Neuronal stem cell (in vitro differentiated cells): Measurements from ENCODE around the gene EPHA5.

Experiments
- DNase-seq: peaks from one replicate; pipeline ENCODE4 v3.0.0-alpha.2; 2013; ENCODE audit warnings: low spot score
- H2AFZ ChIP-seq: one replicate; pipeline ENCODE4 v1.6.1; 2013; ENCODE audit warnings: mild to moderate bottlenecking, low read length, inconsistent platforms
- H2AK5ac ChIP-seq: 2 replicates; pipeline ENCODE4 v1.6.1; 2013; ENCODE audit warnings: low read depth, mild to moderate bottlenecking, inconsistent platforms, low read length, moderate library complexity, mixed read lengths
- H2BK120ac ChIP-seq: 2 replicates; pipeline ENCODE4 v1.6.1; 2013; ENCODE audit warnings: low read depth, mild to moderate bottlenecking, inconsistent platforms, low read length, moderate library complexity, mixed read lengths
- H2BK12ac ChIP-seq: one replicate; pipeline ENCODE4 v1.6.1; 2013; ENCODE audit warnings: low read length, inconsistent platforms
- H2BK15ac ChIP-seq: 2 replicates; pipeline ENCODE4 v1.6.1; 2013; ENCODE audit warnings: mild to moderate bottlenecking, low read length, inconsistent platforms, mixed read lengths
- H2BK5ac ChIP-seq: one replicate; pipeline ENCODE4 v1.6.1; 2013; ENCODE audit warnings: inconsistent platforms, mild to moderate bottlenecking, low read length, moderate library complexity
- H3K14ac ChIP-seq: one replicate; pipeline ENCODE4 v1.6.1; 2013; ENCODE audit warnings: low read length, inconsistent platforms
- H3K18ac ChIP-seq: 2 replicates; pipeline ENCODE4 v1.6.1; 2013; ENCODE audit warnings: low read length, inconsistent platforms
- H3K23ac ChIP-seq: 2 replicates; pipeline ENCODE4 v1.6.1; 2013; ENCODE audit warnings: low read depth, mild to moderate bottlenecking, mixed read lengths, low read length, inconsistent platforms; ENCODE audit not compliant: poor library complexity
- H3K27ac ChIP-seq: replicated peaks from 3 replicates; pipeline ENCODE4 v1.5.1; 2013; ENCODE audit warnings: low read length, inconsistent platforms
- H3K27me3 ChIP-seq, 3 experiments: 2 replicates each; pipeline ENCODE4 v1.6.1; 2013; ENCODE audit warnings: low read length in 3 of 3, mild to moderate bottlenecking in 2 of 3, inconsistent platforms in 1 of 3, low read depth in 1 of 3, mixed read lengths in 1 of 3, moderate library complexity in 1 of 3; ENCODE audit not compliant: control insufficient read depth in 3 of 3, insufficient read depth in 3 of 3
- H3K36me3 ChIP-seq, 2 donors: replicated peaks in 1 of 2; 2 replicates each; pipeline ENCODE4 v1.6.1; 2013; ENCODE audit warnings: low read length in 2 of 2; ENCODE audit not compliant: control insufficient read depth in 2 of 2, insufficient read depth in 2 of 2
- H3K4ac ChIP-seq: 2 replicates; pipeline ENCODE4 v1.6.1; 2013; ENCODE audit warnings: inconsistent platforms, mild to moderate bottlenecking, low read length, moderate library complexity
- H3K4me1 ChIP-seq, 2 donors: 1 replicate in 1 of 2; 2 replicates in 1 of 2; pipeline ENCODE4 v1.6.1; 2013; ENCODE audit warnings: low read length in 2 of 2, low read depth in 1 of 2; ENCODE audit not compliant: control insufficient read depth in 2 of 2, insufficient read depth in 1 of 2
- H3K4me2 ChIP-seq: one replicate; pipeline ENCODE4 v1.6.1; 2013; ENCODE audit warnings: mild to moderate bottlenecking, low read length, inconsistent platforms; ENCODE audit not compliant: insufficient read depth, poor library complexity, severe bottlenecking
- H3K4me3 ChIP-seq, 2 donors: 2 replicates each; pipeline ENCODE4 v1.5.1; 2013; ENCODE audit warnings: low read length in 2 of 2, mild to moderate bottlenecking in 2 of 2, inconsistent platforms in 1 of 2, moderate library complexity in 1 of 2
- H3K79me1 ChIP-seq: one replicate; pipeline ENCODE4 v1.6.1; 2013; ENCODE audit warnings: low read depth, mild to moderate bottlenecking, inconsistent platforms, low read length, moderate library complexity
- H3K9ac ChIP-seq: one replicate; pipeline ENCODE4 v1.6.1; 2013; ENCODE audit warnings: mild to moderate bottlenecking, low read depth, low read length, inconsistent platforms; ENCODE audit not compliant: poor library complexity
- H3K9me3 ChIP-seq, 2 donors: replicated peaks in 1 of 2; 2 replicates each; pipeline versions ENCODE3 to v1.6.1; 2013; ENCODE audit warnings: low read length in 2 of 2, mild to moderate bottlenecking in 2 of 2, inconsistent platforms in 1 of 2, low read depth in 1 of 2, mixed read lengths in 1 of 2, moderate library complexity in 1 of 2; ENCODE audit not compliant: control insufficient read depth in 2 of 2, insufficient read depth in 1 of 2
- H4K8ac ChIP-seq: one replicate; pipeline ENCODE4 v1.6.1; 2013; ENCODE audit warnings: low read depth, mild to moderate bottlenecking, inconsistent platforms, low read length, moderate library complexity
- H4K91ac ChIP-seq: one replicate; pipeline ENCODE4 v1.6.1; 2013; ENCODE audit warnings: low read length, low read depth, mild to moderate bottlenecking, inconsistent platforms; ENCODE audit not compliant: poor library complexity
- WGBS, 2 donors: extraction: QIAGEN DNeasy Blood & Tissue Kit; methylation state at CpG; one replicate each; pipeline ENCODE4 v1.1.7; 2013; ENCODE audit warnings: missing lambda C conversion rate in 2 of 2, mixed read lengths in 1 of 2; ENCODE audit not compliant: insufficient read length in 2 of 2, insufficient replicate concordance in 1 of 2; ENCODE audit errors: extremely low coverage in 2 of 2; 5-methylcytosine and 5-hydroxymethylcytosine counted together

EPHA5 gene

DNA sequence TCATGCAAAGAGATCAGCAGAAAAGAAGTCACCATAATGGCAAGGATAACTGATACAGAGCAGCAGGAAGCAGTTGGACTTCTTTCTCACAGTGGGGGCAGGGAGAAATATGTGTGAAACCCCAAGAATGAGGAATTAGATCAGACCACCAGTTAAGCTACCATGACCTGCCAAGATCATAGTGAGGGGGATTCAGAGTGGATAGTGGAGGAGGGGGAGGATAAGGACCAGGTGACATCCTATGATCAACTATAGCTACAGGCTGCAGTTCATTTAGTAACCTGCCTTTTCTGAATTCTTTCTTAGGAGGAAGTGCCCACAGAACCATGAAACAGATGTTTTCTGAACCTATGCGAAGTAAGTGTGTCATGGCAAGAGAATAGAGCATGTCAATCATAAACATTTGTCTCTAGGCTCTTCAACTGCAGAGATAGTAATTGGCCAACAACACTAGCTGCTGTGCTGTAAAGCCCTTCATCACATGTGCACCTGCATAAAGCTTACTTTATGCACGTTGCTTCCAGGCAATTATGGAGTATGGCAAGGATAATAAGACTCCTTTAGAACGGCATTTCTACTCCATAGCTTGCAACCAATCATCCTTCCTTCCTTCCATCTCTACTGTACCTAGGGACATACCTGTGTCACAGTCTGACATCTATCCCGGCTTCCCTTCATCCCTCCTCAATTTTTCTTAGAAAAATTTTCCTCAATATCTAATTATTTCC, 329.7 kb downstream of the EPHA5 start:
- H3K4ac ChIP-seq: no peak overlapping the region
- H3K9me3 ChIP-seq: no peaks in the 10 kb centered on the region
- H2BK120ac ChIP-seq: no peak overlapping the region
- H3K18ac ChIP-seq: no peak overlapping the region
- H3K79me1 ChIP-seq: no peaks in the 10 kb centered on the region
- no peak overlapping the region for H2AK5ac ChIP-seq
- H2BK12ac ChIP-seq: no peak overlapping the region
- H3K27ac ChIP-seq: no peak overlapping the region
- H3K4me3 ChIP-seq: no peak overlapping the region
- H4K91ac ChIP-seq: no peak overlapping the region
- no peak overlapping the region for H3K23ac ChIP-seq
- no peak overlapping the region for H2BK5ac ChIP-seq
- no peaks in the 10 kb centered on the region for H3K4me1 ChIP-seq
- H2BK15ac ChIP-seq: no peak overlapping the region
- H3K14ac ChIP-seq: no peak overlapping the region
- no peak overlapping the region for H3K4me2 ChIP-seq
- no peak overlapping the region for H4K8ac ChIP-seq
- H3K27me3 ChIP-seq: no peaks in the 10 kb centered on the region
- peak overlapping the region; percentile 12 for H2AFZ ChIP-seq
- no peak overlapping the region for H3K9ac ChIP-seq
- DNase-seq: no peak
- no peaks in the 10 kb centered on the region for H3K36me3 ChIP-seq
- no CpG with 5 or more reads among the region's 4 CpGs for WGBS, 2 donors

DNA sequence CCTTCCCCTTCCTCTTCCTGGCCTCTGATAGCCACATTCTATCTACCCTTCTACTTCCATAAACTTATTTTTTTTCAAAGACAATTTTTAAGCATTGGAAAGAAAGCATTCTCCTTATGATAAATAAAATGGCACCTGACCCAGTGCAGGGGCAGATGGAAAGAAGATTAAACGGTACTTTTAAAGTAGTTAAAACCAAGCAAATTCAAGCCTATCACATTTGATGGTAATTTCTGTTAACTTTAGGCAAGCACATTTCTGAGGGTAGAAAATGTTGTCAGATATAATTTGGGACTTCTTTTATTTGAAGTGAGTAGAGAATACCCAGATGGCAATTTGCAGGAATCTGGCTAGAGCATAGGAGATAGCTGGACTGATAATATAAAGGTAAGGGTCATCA, 332.9 kb downstream of the EPHA5 start:
- H4K91ac ChIP-seq: no peak overlapping the region
- H3K18ac ChIP-seq: no peak overlapping the region
- no peak overlapping the region for H3K4ac ChIP-seq
- H3K4me1 ChIP-seq: no peaks in the 10 kb centered on the region
- H2BK12ac ChIP-seq: no peak overlapping the region
- no peak overlapping the region for H2AK5ac ChIP-seq
- H3K4me3 ChIP-seq: no peak overlapping the region
- no CpG with 5 or more reads among the region's 1 CpG for WGBS, 2 donors
- H2BK120ac ChIP-seq: no peak overlapping the region
- H3K36me3 ChIP-seq: no peaks in the 10 kb centered on the region
- H2BK15ac ChIP-seq: no peak overlapping the region
- peak overlapping the region; percentile 3 for H2AFZ ChIP-seq
- H2BK5ac ChIP-seq: no peak overlapping the region
- no peak overlapping the region for H4K8ac ChIP-seq
- DNase-seq: no peak
- no peak overlapping the region for H3K23ac ChIP-seq
- H3K4me2 ChIP-seq: no peak overlapping the region
- no peak overlapping the region for H3K14ac ChIP-seq
- H3K9me3 ChIP-seq: no peaks in the 10 kb centered on the region
- no peaks in the 10 kb centered on the region for H3K27me3 ChIP-seq
- H3K79me1 ChIP-seq: no peaks in the 10 kb centered on the region
- no peak overlapping the region for H3K27ac ChIP-seq
- no peak overlapping the region for H3K9ac ChIP-seq

DNA sequence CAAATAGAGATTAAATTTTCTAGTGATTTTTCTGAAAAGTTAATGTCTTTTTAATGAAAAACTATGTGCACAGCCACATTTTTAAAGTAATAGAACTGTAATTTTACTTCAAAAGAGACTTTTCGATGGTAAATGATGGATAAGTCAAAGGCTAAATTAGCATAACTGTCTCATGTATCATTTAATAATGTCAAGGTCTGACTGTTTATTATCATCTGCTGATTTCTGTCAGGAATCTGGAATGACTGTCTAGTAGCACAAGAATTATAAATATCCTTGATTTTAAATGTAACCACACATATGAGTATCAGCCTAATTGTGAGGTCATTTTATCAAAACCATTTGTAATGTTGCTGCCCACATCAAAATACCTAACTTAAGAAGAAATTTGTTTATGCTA, 333.8 kb downstream of the EPHA5 start:
- H2AFZ ChIP-seq: no peak overlapping the region
- no peak overlapping the region for H2AK5ac ChIP-seq
- no peaks in the 10 kb centered on the region for H3K79me1 ChIP-seq
- no peak overlapping the region for H2BK15ac ChIP-seq
- H3K9ac ChIP-seq: no peak overlapping the region
- no peak overlapping the region for H3K4ac ChIP-seq
- no peak overlapping the region for H2BK12ac ChIP-seq
- H2BK5ac ChIP-seq: no peak overlapping the region
- H3K23ac ChIP-seq: no peak overlapping the region
- no peak overlapping the region for H3K18ac ChIP-seq
- no peak overlapping the region for H3K14ac ChIP-seq
- no peaks in the 10 kb centered on the region for H3K36me3 ChIP-seq
- no peak overlapping the region for H4K91ac ChIP-seq
- no peak overlapping the region for H3K27ac ChIP-seq
- no peak for DNase-seq
- H3K27me3 ChIP-seq: no peaks in the 10 kb centered on the region
- no CpG with 5 or more reads among the region's 1 CpG for WGBS, 2 donors
- H4K8ac ChIP-seq: no peak overlapping the region
- no peak overlapping the region for H2BK120ac ChIP-seq
- H3K4me1 ChIP-seq: no peaks in the 10 kb centered on the region
- no peak overlapping the region for H3K4me2 ChIP-seq
- H3K4me3 ChIP-seq: no peak overlapping the region
- no peaks in the 10 kb centered on the region for H3K9me3 ChIP-seq

DNA sequence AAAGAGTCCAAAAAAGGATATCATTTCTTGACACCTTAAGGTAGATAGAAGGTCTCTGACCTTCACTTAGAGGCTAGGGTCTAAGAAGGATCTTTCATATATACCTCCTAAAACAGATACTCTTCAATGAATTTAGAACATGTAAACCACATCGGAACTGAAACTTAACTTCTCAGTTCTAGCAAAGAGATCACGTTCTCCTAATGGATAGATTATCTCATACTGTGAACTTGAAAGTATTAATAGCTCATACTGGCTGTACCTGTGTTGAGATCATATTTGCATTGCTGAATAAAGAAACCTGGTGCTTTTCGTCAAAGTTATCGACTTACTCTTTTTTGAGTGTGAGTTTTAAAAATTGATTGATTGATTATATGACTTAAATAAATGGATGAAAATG, 353.8 kb downstream of the EPHA5 start:
- H2AK5ac ChIP-seq: no peak overlapping the region
- H4K91ac ChIP-seq: no peak overlapping the region
- H3K4me3 ChIP-seq: no peak overlapping the region
- H2BK12ac ChIP-seq: no peak overlapping the region
- no peaks in the 10 kb centered on the region for H3K4me1 ChIP-seq
- H3K9ac ChIP-seq: no peak overlapping the region
- H4K8ac ChIP-seq: no peak overlapping the region
- no CpG with 5 or more reads among the region's 4 CpGs for WGBS, 2 donors
- H3K23ac ChIP-seq: no peak overlapping the region
- no peaks in the 10 kb centered on the region for H3K79me1 ChIP-seq
- H2BK120ac ChIP-seq: no peak overlapping the region
- H3K27ac ChIP-seq: no peak overlapping the region
- no peaks in the 10 kb centered on the region for H3K27me3 ChIP-seq
- no peak for DNase-seq
- no peak overlapping the region for H3K4me2 ChIP-seq
- no peak overlapping the region for H3K18ac ChIP-seq
- no peak overlapping the region for H2BK5ac ChIP-seq
- H3K36me3 ChIP-seq: no peaks in the 10 kb centered on the region
- no peak overlapping the region for H2AFZ ChIP-seq
- no peak overlapping the region for H2BK15ac ChIP-seq
- no peak overlapping the region for H3K14ac ChIP-seq
- H3K9me3 ChIP-seq: no peaks in the 10 kb centered on the region
- H3K4ac ChIP-seq: no peak overlapping the region
